ENCODE measurements around the gene INMT. TPM values are rescaled to one million over a fixed set of nuclear protein-coding genes. Genes with fewer than 3 reads are reported as not detected.

The INMT gene
- total and polyA plus RNA-seq, 7 donors = 3.7 to 39.6 (median 9.6) TPM

GRCh38 chr7:30723776-30724175, 28.2 kb upstream of the INMT start:
- no peaks in the 10 kb centered on the region for H3K27me3 ChIP-seq
- 77 to 78% methylated on average over 4 of the region's 4 CpGs for WGBS, 2 donors
- no peak for DNase-seq
- peaks cover 0 to 4% (median 0%) of the 10 kb centered on the region in 4 donors for H3K9me3 ChIP-seq
- intact Hi-C loops (cut with DNase I) = no loop called here
- TF ChIP-seq, protein P1, sequence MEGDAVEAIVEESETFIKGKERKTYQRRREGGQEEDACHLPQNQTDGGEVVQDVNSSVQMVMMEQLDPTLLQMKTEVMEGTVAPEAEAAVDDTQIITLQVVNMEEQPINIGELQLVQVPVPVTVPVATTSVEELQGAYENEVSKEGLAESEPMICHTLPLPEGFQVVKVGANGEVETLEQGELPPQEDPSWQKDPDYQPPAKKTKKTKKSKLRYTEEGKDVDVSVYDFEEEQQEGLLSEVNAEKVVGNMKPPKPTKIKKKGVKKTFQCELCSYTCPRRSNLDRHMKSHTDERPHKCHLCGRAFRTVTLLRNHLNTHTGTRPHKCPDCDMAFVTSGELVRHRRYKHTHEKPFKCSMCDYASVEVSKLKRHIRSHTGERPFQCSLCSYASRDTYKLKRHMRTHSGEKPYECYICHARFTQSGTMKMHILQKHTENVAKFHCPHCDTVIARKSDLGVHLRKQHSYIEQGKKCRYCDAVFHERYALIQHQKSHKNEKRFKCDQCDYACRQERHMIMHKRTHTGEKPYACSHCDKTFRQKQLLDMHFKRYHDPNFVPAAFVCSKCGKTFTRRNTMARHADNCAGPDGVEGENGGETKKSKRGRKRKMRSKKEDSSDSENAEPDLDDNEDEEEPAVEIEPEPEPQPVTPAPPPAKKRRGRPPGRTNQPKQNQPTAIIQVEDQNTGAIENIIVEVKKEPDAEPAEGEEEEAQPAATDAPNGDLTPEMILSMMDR (IDR thresholded peaks at IDR 0.05) = no peak
- TF ChIP-seq POLR2AphosphoS5 (IDR thresholded peaks at IDR 0.05) (no peak), POLR2A (IDR thresholded peaks at IDR 0.05) (no peak), EP300 (IDR thresholded peaks at IDR 0.05) (no peak)
- H3K27ac ChIP-seq = no peak overlapping the region
- no peak overlapping the region for H3K4me3 ChIP-seq
- H3K4me1 ChIP-seq = no peaks in the 10 kb centered on the region
- no peaks in the 10 kb centered on the region for H3K36me3 ChIP-seq

DNA sequence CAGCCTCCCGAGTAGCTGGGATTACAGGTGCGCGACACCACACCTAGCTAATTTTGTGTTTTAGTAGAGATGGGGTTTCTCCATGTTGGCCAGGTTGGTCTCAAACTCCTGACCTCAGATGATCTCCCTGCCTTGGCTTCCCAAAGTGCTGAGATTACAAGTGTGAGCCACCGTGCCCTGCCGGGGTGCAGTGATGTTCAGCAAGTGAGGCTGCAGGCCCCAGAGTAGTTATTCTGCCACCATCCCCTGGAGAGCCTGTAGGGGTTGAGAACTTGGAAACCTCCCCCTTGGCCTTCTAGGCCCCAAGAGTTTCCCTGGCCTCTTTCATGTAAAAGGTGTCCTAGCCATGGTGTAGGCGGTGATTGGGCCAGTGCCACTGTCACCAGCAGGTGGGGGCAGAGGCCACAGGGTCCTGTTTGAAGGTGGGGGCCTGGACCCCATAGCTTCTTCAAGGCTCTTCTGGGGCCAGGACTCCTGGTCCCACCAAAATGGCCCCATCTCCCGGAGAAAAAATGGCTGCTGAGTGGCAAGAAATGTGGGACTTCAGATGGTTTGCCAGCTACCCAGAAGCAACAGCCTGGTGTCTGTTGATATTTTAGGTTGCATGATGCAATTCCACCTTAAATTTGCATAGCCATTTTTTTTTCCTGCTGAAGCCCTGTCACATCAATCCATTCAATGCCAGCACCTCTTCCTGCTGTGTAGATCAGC, 25.5 kb upstream of the INMT start:
- WGBS, 2 donors = 95 to 96% methylated on average over 7 of the region's 7 CpGs
- no peaks in the 10 kb centered on the region for H3K27me3 ChIP-seq
- H3K36me3 ChIP-seq = no peaks in the 10 kb centered on the region
- H3K27ac ChIP-seq = no peak overlapping the region
- no peaks in the 10 kb centered on the region for H3K4me1 ChIP-seq
- no peaks in the 10 kb centered on the region for H3K9me3 ChIP-seq
- DNase-seq = no peak
- H3K4me3 ChIP-seq = no peak overlapping the region
- intact Hi-C loops (cut with DNase I) = no loop called here
- TF ChIP-seq, protein P1 (IDR thresholded peaks at IDR 0.05) = no peak
- TF ChIP-seq EP300 (IDR thresholded peaks at IDR 0.05) = no peak
- no peak for TF ChIP-seq POLR2A (IDR thresholded peaks at IDR 0.05)
- no peak for TF ChIP-seq POLR2AphosphoS5 (IDR thresholded peaks at IDR 0.05)

GRCh38 chr7:30727061-30727945, 24.6 kb upstream of the INMT start:
- WGBS, 2 donors = 48 to 52% methylated on average over 8 of the region's 8 CpGs
- no peak for DNase-seq
- TF ChIP-seq POLR2A (IDR thresholded peaks at IDR 0.05) = no peak
- no peak for TF ChIP-seq EP300 (IDR thresholded peaks at IDR 0.05)
- no peak for TF ChIP-seq POLR2AphosphoS5 (IDR thresholded peaks at IDR 0.05)
- Histone ChIP-seq H3K36me3 (no peaks in the 10 kb centered on the region), H3K27ac (no peak overlapping the region), H3K9me3 (no peaks in the 10 kb centered on the region), H3K4me1 (no peaks in the 10 kb centered on the region), H3K4me3 (no peak overlapping the region), H3K27me3 (no peaks in the 10 kb centered on the region)
- intact Hi-C loops (cut with DNase I) = no loop called here

DNA sequence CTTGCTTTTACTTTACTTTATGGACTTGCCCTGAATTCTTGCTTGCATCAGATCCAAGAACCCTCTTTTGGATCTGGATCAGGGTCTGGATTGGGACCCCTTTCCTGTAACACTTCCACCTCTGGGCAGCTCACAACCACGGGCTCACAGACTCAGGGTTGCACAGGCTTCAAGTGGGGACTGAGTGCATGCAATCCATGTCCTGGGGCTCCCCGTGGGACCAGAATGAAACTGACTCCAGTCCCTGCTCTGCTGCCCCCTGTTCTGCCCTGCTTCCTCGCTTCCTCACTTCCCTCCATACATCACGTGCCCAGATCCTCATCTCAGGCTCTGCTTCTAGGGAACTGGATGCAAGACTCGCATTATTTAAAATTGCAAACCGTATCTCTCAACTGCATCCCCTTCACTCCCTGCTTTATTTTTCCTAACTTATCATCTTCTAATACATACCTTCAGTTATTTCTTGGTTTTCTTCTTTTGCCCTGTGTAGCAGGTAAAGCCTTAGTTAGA, 23.3 kb upstream of the INMT start:
- H3K27ac ChIP-seq = no peak overlapping the region
- no peaks in the 10 kb centered on the region for H3K36me3 ChIP-seq
- TF ChIP-seq, protein P1 (IDR thresholded peaks at IDR 0.05) = no peak
- DNase-seq = no peak
- peaks cover 0 to 6% (median 0%) of the 10 kb centered on the region in 3 donors for H3K27me3 ChIP-seq
- intact Hi-C loops (cut with DNase I) = no loop called here
- H3K4me1 ChIP-seq = no peaks in the 10 kb centered on the region
- 78 to 80% methylated on average over 6 of the region's 6 CpGs for WGBS, 2 donors
- no peaks in the 10 kb centered on the region for H3K9me3 ChIP-seq
- H3K4me3 ChIP-seq = no peak overlapping the region

DNA sequence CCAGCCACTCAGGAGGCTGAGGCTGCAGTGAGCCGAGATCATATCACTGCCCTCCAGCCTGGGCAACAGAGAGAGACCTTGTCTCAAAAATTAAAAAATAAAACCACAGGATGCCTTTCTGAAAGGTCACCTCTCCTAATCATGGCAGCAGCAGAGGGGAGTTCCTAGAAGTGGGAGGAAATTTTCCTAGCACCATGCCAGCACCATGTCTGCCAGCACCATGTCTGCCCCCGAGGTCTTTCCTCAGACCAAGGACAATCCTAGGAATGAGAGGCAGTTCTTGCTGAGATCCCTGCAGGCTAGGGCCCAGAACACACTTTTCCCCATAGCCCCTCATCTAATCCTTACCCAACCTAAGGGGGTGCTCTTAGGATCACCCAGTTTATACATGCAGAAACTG, 22.3 kb upstream of the INMT start:
- no peaks in the 10 kb centered on the region for H3K36me3 ChIP-seq
- peaks cover 0 to 6% (median 0%) of the 10 kb centered on the region in 3 donors for H3K27me3 ChIP-seq
- H3K27ac ChIP-seq = no peak overlapping the region
- DNase-seq = no peak
- H3K4me3 ChIP-seq = no peak overlapping the region
- TF ChIP-seq POLR2A (IDR thresholded peaks at IDR 0.05) (no peak), EP300 (IDR thresholded peaks at IDR 0.05) (no peak), POLR2AphosphoS5 (IDR thresholded peaks at IDR 0.05) (no peak)
- TF ChIP-seq, protein P1 (IDR thresholded peaks at IDR 0.05) = no peak
- intact Hi-C loops (cut with DNase I) = no loop called here
- no peaks in the 10 kb centered on the region for H3K4me1 ChIP-seq
- 78 to 82% methylated on average over 2 of the region's 2 CpGs for WGBS, 2 donors
- H3K9me3 ChIP-seq = no peaks in the 10 kb centered on the region
